ENCODE results near the gene PLIN5. TPM values are rescaled to one million over a fixed set of nuclear protein-coding genes. Genes with fewer than 3 reads are reported as not detected.

Gene PLIN5
- total and polyA plus RNA-seq, 2 of the 8 experiments (the other 6 are each of a cell fraction or from before 2014, with no cell fraction given): 2.0 to 2.5 TPM

DNA sequence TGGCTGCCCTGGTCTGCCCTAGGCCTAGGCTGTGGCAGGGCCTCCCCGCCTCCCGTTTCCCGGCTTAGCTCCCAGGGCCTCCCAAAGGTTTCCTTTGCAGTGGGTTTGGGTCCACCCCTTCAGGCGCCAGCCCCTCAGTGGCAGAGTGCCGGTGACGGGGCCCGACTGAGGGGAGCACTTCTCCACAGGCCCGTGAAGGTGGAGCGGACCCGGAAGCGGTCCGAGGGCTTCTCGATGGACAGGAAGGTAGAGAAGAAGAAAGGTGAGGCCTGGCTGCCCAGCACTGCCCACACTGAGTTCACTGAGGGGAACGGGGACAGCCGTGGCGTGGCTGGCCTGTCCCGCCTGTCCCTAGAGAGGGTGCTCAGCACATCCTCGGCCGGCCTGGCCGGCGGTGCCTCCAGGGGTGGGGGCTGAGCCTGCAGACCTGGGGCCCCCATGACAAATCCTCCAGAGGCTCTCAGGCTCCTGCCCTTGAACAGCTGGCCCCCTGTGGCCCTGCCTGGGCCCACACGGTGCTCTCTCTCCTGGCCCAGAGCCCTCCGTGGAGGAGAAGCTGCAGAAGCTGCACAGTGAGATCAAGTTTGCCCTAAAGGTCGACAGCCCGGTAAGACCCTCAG lies 37.1 kb downstream of the PLIN5 start:
- CTCF ChIA-PET (ENCODE audit: partially characterized antibody): interaction anchor here (1.2 to 3.8 kb wide), 3 partner anchors 10 to 138 kb away, joined by 3 to 17 read pairs (median 5); no protein-coding TSS in a partner anchor

More for the DNA sequence above, 37.1 kb downstream of the PLIN5 start:
- POLR2A ChIA-PET (ENCODE audit: partially characterized antibody): interaction anchor here (1.0 to 4.1 kb wide), 4 partner anchors 11 to 26 kb away, joined by 3 to 15 read pairs (median 3); no protein-coding TSS in a partner anchor
- TF ChIP-seq SP2 (IDR thresholded peaks at IDR 0.05; ENCODE audit: low read length) (no peak), EZH2 (IDR thresholded peaks at IDR 0.05; ENCODE audit: low read depth, low read length, severe bottlenecking) (no peak), CTBP2 (IDR thresholded peaks at IDR 0.05; ENCODE audit: borderline replicate concordance, insufficient read depth, insufficient read length, low read length) (no peak), TEAD4 (IDR thresholded peaks at IDR 0.05; ENCODE audit: low read depth, low read length) (no peak), NRF1 (IDR thresholded peaks at IDR 0.05; ENCODE audit: low read depth, low read length) (no peak), PHF8 (conservative IDR thresholded peaks at IDR 0.05; ENCODE audit: low read depth, low read length) (no peak), RNF2 (IDR thresholded peaks at IDR 0.05; ENCODE audit: borderline replicate concordance, low read depth, low read length, missing control alignments, poor library complexity, severe bottlenecking) (no peak)
- TF ChIP-seq, protein P1, sequence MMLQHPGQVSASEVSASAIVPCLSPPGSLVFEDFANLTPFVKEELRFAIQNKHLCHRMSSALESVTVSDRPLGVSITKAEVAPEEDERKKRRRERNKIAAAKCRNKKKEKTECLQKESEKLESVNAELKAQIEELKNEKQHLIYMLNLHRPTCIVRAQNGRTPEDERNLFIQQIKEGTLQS (IDR thresholded peaks at IDR 0.05; ENCODE audit: insufficient read depth, low read depth, low read length): no peak
- no peak overlapping the region for H2BK15ac ChIP-seq (ENCODE audit: low read length)
- no peak overlapping the region for H2BK5ac ChIP-seq (ENCODE audit: low read depth, low read length)
- no peak overlapping the region for H3K4me3 ChIP-seq (ENCODE audit: extremely low read depth in 1 of 4, insufficient read depth in 2 of 4, low read depth in 3 of 4, low read length in 4 of 4)
- H3K36me3 ChIP-seq (ENCODE audit: control insufficient read depth in 2 of 4, insufficient read depth in 4 of 4, low read length in 3 of 4): peaks cover 14 to 73% (median 38%) of the 10 kb centered on the region in 4 experiments
- no peaks in the 10 kb centered on the region for H3K4me1 ChIP-seq (replicated peaks in 1 of 4; ENCODE audit: control insufficient read depth in 3 of 4, insufficient read depth in 4 of 4, low read length in 3 of 4)
- H3K27me3 ChIP-seq (replicated peaks in 1 of 4; ENCODE audit: control insufficient read depth in 3 of 4, extremely low read depth in 1 of 4, insufficient read depth in 3 of 4, low read length in 3 of 4): no peaks in the 10 kb centered on the region
- no peak for DNase-seq (ENCODE audit: low read depth in 1 of 2, low spot score in 2 of 2)
- no peak overlapping the region for H3K9ac ChIP-seq (replicated peaks in 1 of 4; ENCODE audit: extremely low read depth in 1 of 4, low read depth in 3 of 4, low read length in 3 of 4)
- peaks cover 3% of the 10 kb centered on the region; the same call in 1 of the 2 replicates for H3K23me2 ChIP-seq (ENCODE audit: low read depth, low read length)
- H3K9me3 ChIP-seq (ENCODE audit: insufficient read depth in 2 of 2, low read depth in 1 of 2, low read length in 1 of 2): no peaks in the 10 kb centered on the region
- H2AFZ ChIP-seq (ENCODE audit: low read length): no peak overlapping the region
- no peak overlapping the region for H3K56ac ChIP-seq (replicated peaks; ENCODE audit: insufficient read length, low read depth, low read length)
- no peak overlapping the region for H3K23ac ChIP-seq (ENCODE audit: insufficient read length)
- no peaks in the 10 kb centered on the region for H3K79me2 ChIP-seq (ENCODE audit: control insufficient read depth in 1 of 2, insufficient read depth in 2 of 2, low read length in 2 of 2)
- no peak overlapping the region for H3K4me2 ChIP-seq (ENCODE audit: insufficient read depth in 1 of 2, low read depth in 2 of 2, low read length in 2 of 2)
- peaks cover 2% of the 10 kb centered on the region; the same call in 1 of the 2 replicates for H3K79me1 ChIP-seq (ENCODE audit: low read depth, low read length)
- no peak overlapping the region for H3K27ac ChIP-seq (ENCODE audit: low read depth, low read length)
- H2BK120ac ChIP-seq (replicated peaks; ENCODE audit: low read depth, low read length): no peak overlapping the region
- no peak for FAIRE-seq
- no peak overlapping the region for H2BK12ac ChIP-seq (ENCODE audit: low read depth, low read length)
- H4K8ac ChIP-seq (ENCODE audit: extremely low read depth, insufficient read depth, low read length): no peak overlapping the region
- no peak overlapping the region for H2AK5ac ChIP-seq (ENCODE audit: low read depth, low read length)
- H2BK20ac ChIP-seq (ENCODE audit: low read length): no peak overlapping the region
- H3K14ac ChIP-seq (ENCODE audit: insufficient read length): no peak overlapping the region
- H4K20me1 ChIP-seq (replicated peaks in 1 of 2; ENCODE audit: control insufficient read depth in 1 of 2, insufficient read depth in 2 of 2, low read length in 2 of 2): peaks cover 4 to 18% of the 10 kb centered on the region in 2 experiments
- no peak overlapping the region for H4K5ac ChIP-seq (ENCODE audit: insufficient read length, low read depth, low read length)
- H4K91ac ChIP-seq (replicated peaks; ENCODE audit: insufficient read length, low read length): no peak overlapping the region
- 92% methylated on average over 25 of the region's 25 CpGs; no CpG with 5 or more reads in 1 of the 2 experiments for WGBS, 2 experiments (ENCODE audit: extremely low coverage in 1 of 2, insufficient coverage in 1 of 2, insufficient read length in 1 of 2, insufficient replicate concordance in 2 of 2, low coverage in 1 of 2, low lambda C conversion rate in 2 of 2, missing lambda C conversion rate in 1 of 2)
- no peak overlapping the region for H3K4ac ChIP-seq (replicated peaks; ENCODE audit: insufficient read length, low read depth, low read length)
- H3K18ac ChIP-seq (ENCODE audit: extremely low read depth, low read length): no peak overlapping the region
